Measurements from ENCODE around the gene SLC38A9. TPM values are rescaled to one million over a fixed set of nuclear protein-coding genes. Genes with fewer than 3 reads are reported as not detected.

SLC38A9 gene
- total and polyA plus RNA-seq, 9 of the 15 experiments (the other 6 are each of a cell fraction or from before 2014, with no cell fraction given): 14.0 to 34.5 (median 20.7) TPM

GRCh38 chr5:55629815-55630214 lies 82.3 kb downstream of the SLC38A9 start (continued):
- no peak for TF ChIP-seq EWSR1 (IDR thresholded peaks at IDR 0.05; ENCODE audit: borderline replicate concordance, low read depth, partially characterized antibody)
- TF ChIP-seq E2F1 (CRISPR knock-in tag; IDR thresholded peaks at IDR 0.05): no peak
- TF ChIP-seq ZNF699 (CRISPR knock-in tag; IDR thresholded peaks at IDR 0.05; ENCODE audit: insufficient replicate concordance): no peak
- TF ChIP-seq TFAP4 (CRISPR knock-in tag; IDR thresholded peaks at IDR 0.05; ENCODE audit: borderline replicate concordance): no peak
- TF ChIP-seq HMG20B (CRISPR knock-in tag; IDR thresholded peaks at IDR 0.05): no peak
- TF ChIP-seq MAFF (IDR thresholded peaks at IDR 0.05; ENCODE audit: low read length): no peak
- no peak for TF ChIP-seq ZNF232 (CRISPR knock-in tag; IDR thresholded peaks at IDR 0.05)
- no peak for TF ChIP-seq TARDBP (IDR thresholded peaks at IDR 0.05)
- TF ChIP-seq KDM5B (IDR thresholded peaks at IDR 0.05; ENCODE audit: insufficient replicate concordance, low read depth, low read length): no peak
- TF ChIP-seq JUN (IDR thresholded peaks at IDR 0.05; ENCODE audit: borderline replicate concordance, low read depth, low read length): no peak
- TF ChIP-seq JUN (CRISPR knock-in tag; IDR thresholded peaks at IDR 0.05; ENCODE audit: borderline replicate concordance): no peak
